PC-3 (cell line): Measurements from ENCODE around the gene NEUROG1. TPM values are rescaled to one million over a fixed set of nuclear protein-coding genes. Genes with fewer than 3 reads are reported as not detected.

Experiments used
- ATAC-seq: fragments of 200-7000 bp; cut with Tn5 transposase; 2 replicates; pipeline ENCODE4 v1.9.1; 2020; ENCODE audit warnings: mild to moderate bottlenecking, moderate library complexity
- BruUV-seq: library from RNA; stranded (reverse); fragments of 400-500 nt; replicated peaks from 2 replicates; lab custom pipeline; 2021; lab: Mats Ljungman, UMichigan
- CTCF ChIA-PET: fragments of 300-600 bp; sonication (Branson Sonifier 250); formaldehyde crosslinking; loops from one replicate; lab custom pipeline; 2022; ENCODE audit warnings: antibody characterized with exemption; lab: Charles Lee
- POLR2A ChIA-PET: fragments of 300-600 bp; sonication (Branson Sonifier 250); formaldehyde crosslinking; loops from one replicate; lab custom pipeline; 2022; ENCODE audit warnings: antibody characterized with exemption; ENCODE audit not compliant: unreplicated experiment; lab: Charles Lee
- DNase-seq: peaks from one replicate; pipeline ENCODE4 v3.0.0-alpha.2; 2015
- H2AFZ ChIP-seq: fragments of 300-600 bp; sonication (generic); 2 replicates; pipeline ENCODE4 v1.6.0; 2016; ENCODE audit warnings: antibody characterized with exemption, low read length
- H3F3A ChIP-seq: fragments of 300-600 bp; sonication (generic); one replicate; pipeline ENCODE4 v1.6.0; 2017; ENCODE audit warnings: antibody characterized with exemption, low read length, control low read depth, mild to moderate bottlenecking; ENCODE audit not compliant: unreplicated experiment
- H3K27ac ChIP-seq: fragments of 300-600 bp; sonication (generic); 2 replicates; pipeline ENCODE4 v1.5.1; 2016; ENCODE audit warnings: mild to moderate bottlenecking, low read length
- H3K27me3 ChIP-seq: fragments of 300-600 bp; sonication (generic); 2 replicates; pipeline ENCODE4 v1.6.1; 2016; ENCODE audit warnings: low read length, mixed read lengths
- H3K36me3 ChIP-seq: fragments of 300-600 bp; sonication (generic); 2 replicates; pipeline ENCODE4 v1.6.1; 2016; ENCODE audit warnings: low read depth, mixed run types, low read length, mixed read lengths
- H3K4me1 ChIP-seq: fragments of 300-600 bp; sonication (generic); 2 replicates; pipeline ENCODE4 v1.5.1; 2016; ENCODE audit warnings: low read length; ENCODE audit not compliant: insufficient read depth
- H3K4me2 ChIP-seq: fragments of 300-600 bp; sonication (generic); 2 replicates; pipeline ENCODE4 v1.6.0; 2016; ENCODE audit warnings: low read length
- H3K4me3 ChIP-seq: fragments of 300-600 bp; sonication (generic); 2 replicates; pipeline ENCODE4 v1.5.1; 2016; ENCODE audit warnings: mild to moderate bottlenecking, low read length, mixed read lengths
- H3K79me2 ChIP-seq: fragments of 300-600 bp; sonication (generic); 2 replicates; pipeline ENCODE4 v1.6.1; 2017; ENCODE audit warnings: low read length, mixed read lengths
- H3K9ac ChIP-seq: fragments of 300-600 bp; sonication (generic); 2 replicates; pipeline ENCODE4 v1.6.0; 2016; ENCODE audit warnings: mild to moderate bottlenecking, low read length
- H3K9me2 ChIP-seq: fragments of 300-600 bp; sonication (generic); replicated peaks from 2 replicates; pipeline ENCODE4 v1.6.1; 2016; ENCODE audit warnings: mixed run types, low read length, mixed read lengths
- H3K9me3 ChIP-seq: fragments of 300-600 bp; sonication (generic); 2 replicates; pipeline ENCODE4 v1.6.1; 2016; ENCODE audit warnings: low read length, mixed read lengths
- H4K20me1 ChIP-seq: fragments of 300-600 bp; sonication (generic); 2 replicates; pipeline ENCODE4 v1.6.1; 2016; ENCODE audit warnings: low read length, mixed read lengths
- CTCF ChIP-seq: fragments of 300-600 bp; sonication (generic); conservative IDR thresholded peaks from 2 replicates; pipeline ENCODE4 v1.5.1; 2017; ENCODE audit warnings: antibody characterized with exemption, low read depth, mild to moderate bottlenecking, low read length
- EZH2 ChIP-seq: fragments of 300-600 bp; sonication (generic); IDR thresholded peaks from one replicate; pipeline ENCODE4 v1.6.1; 2017; ENCODE audit warnings: antibody characterized with exemption, mild to moderate bottlenecking, low read length; ENCODE audit not compliant: unreplicated experiment
- EZH2phosphoT487 ChIP-seq: fragments of 300-600 bp; sonication (generic); IDR thresholded peaks from 2 replicates; pipeline ENCODE4 v1.6.1; 2018; ENCODE audit warnings: mild to moderate bottlenecking, antibody characterized with exemption, low read length, borderline replicate concordance
- intact Hi-C: fragments of 100-400 bp; cut with micrococcal nuclease; formaldehyde crosslinking; loops from 2 replicates; pipeline ENCODE4 v1.9.0; 2023
- total RNA-seq: library from RNA; depleted of rRNA; stranded (reverse); fragments of >200 nt; gene quantifications from 2 replicates; pipeline ENCODE4 v1.2.3, GENCODE V29; 2014

The NEUROG1 gene
- total RNA-seq, 1 experiment from 2014 or later = not detected

GRCh38 chr5:135487839-135488514, 47.8 kb downstream of the NEUROG1 start:
- Histone ChIP-seq H3K27ac (no peak overlapping the region), H3K4me1 (peaks cover 30% of the 10 kb centered on the region), H3K36me3 (no peaks in the 10 kb centered on the region), H3K4me3 (peak overlapping the region; percentile 63; the same call in 1 of the 2 replicates), H3K4me2 (peak overlapping the region; percentile 85), H2AFZ (peak overlapping the region; percentile 71; the same call in 1 of the 2 replicates), H3K9me2 (no peaks in the 10 kb centered on the region), H4K20me1 (no peaks in the 10 kb centered on the region), H3K27me3 (no peaks in the 10 kb centered on the region), H3K79me2 (no peaks in the 10 kb centered on the region), H3K9me3 (no peaks in the 10 kb centered on the region), H3F3A (no peaks in the 10 kb centered on the region), H3K9ac (no peak overlapping the region)
- no peak for DNase-seq
- POLR2A ChIA-PET = no interaction called here
- TF ChIP-seq EZH2phosphoT487 (no peak), EZH2 (no peak)
- no TSS peak for BruUV-seq
- CTCF ChIA-PET = no interaction called here
- intact Hi-C loops = no loop called here
- ATAC-seq = no peak

- no TSS peak for BruUV-seq
- Histone ChIP-seq H3K9ac (no peak overlapping the region), H3K4me2 (no peak overlapping the region), H3K9me3 (no peaks in the 10 kb centered on the region), H3K27me3 (no peaks in the 10 kb centered on the region), H4K20me1 (no peaks in the 10 kb centered on the region), H3K27ac (no peak overlapping the region), H3F3A (no peaks in the 10 kb centered on the region), H2AFZ (no peak overlapping the region), H3K4me1 (peaks cover 21% of the 10 kb centered on the region), H3K9me2 (no peaks in the 10 kb centered on the region), H3K4me3 (no peak overlapping the region), H3K79me2 (no peaks in the 10 kb centered on the region), H3K36me3 (no peaks in the 10 kb centered on the region)
- ChIA-PET POLR2A (no interaction called here), CTCF (no interaction called here)
- ATAC-seq (no peak), DNase-seq (no peak)
- TF ChIP-seq EZH2phosphoT487 = no peak
- TF ChIP-seq EZH2 = no peak
- TF ChIP-seq CTCF = no peak
- intact Hi-C loops = no loop called here
Measured at GRCh38 chr5:135487037-135487395, 48.7 kb downstream of the NEUROG1 start.

GRCh38 chr5:135486131-135487036, 49.4 kb downstream of the NEUROG1 start:
- TF ChIP-seq EZH2phosphoT487 (no peak), CTCF (no peak), EZH2 (no peak)
- CTCF ChIA-PET = no interaction called here
- no peaks in the 10 kb centered on the region for H3K79me2 ChIP-seq
- H3K9me3 ChIP-seq = no peaks in the 10 kb centered on the region
- no peaks in the 10 kb centered on the region for H3K9me2 ChIP-seq
- no peaks in the 10 kb centered on the region for H3K36me3 ChIP-seq
- H4K20me1 ChIP-seq = no peaks in the 10 kb centered on the region
- H3K4me1 ChIP-seq = peaks cover 14% of the 10 kb centered on the region
- no peaks in the 10 kb centered on the region for H3F3A ChIP-seq
- no peaks in the 10 kb centered on the region for H3K27me3 ChIP-seq
- POLR2A ChIA-PET = no interaction called here
- H2AFZ ChIP-seq = no peak overlapping the region
- no TSS peak for BruUV-seq
- ATAC-seq (no peak), DNase-seq (no peak)
- H3K4me2 ChIP-seq = no peak overlapping the region
- no peak overlapping the region for H3K27ac ChIP-seq
- intact Hi-C loops = no loop called here
- H3K4me3 ChIP-seq = no peak overlapping the region
- H3K9ac ChIP-seq = no peak overlapping the region
